Measurements from ENCODE around the gene CELF4. TPM values are rescaled to one million over a fixed set of nuclear protein-coding genes. Genes with fewer than 3 reads are reported as not detected.

CELF4 gene
- total RNA-seq, 6 donors from 2014 or later = 0.15 to 1.4 (median 0.81) TPM; not detected in 1

GRCh38 chr18:37259711-37260110, 305.9 kb downstream of the CELF4 start:
- H3K27ac ChIP-seq = no peak overlapping the region
- DNase-seq (no peak), ATAC-seq (ENCODE audit: low FRiP score in 2 of 2) (no peak)
- no peak for TF ChIP-seq POLR2A (IDR thresholded peaks at IDR 0.05)
- no peak for TF ChIP-seq EP300 (IDR thresholded peaks at IDR 0.05)
- TF ChIP-seq CTCF (IDR thresholded peaks at IDR 0.05) = no peak
- no peak for TF ChIP-seq POLR2AphosphoS5 (IDR thresholded peaks at IDR 0.05)
- H3K9me3 ChIP-seq = no peaks in the 10 kb centered on the region
- H3K36me3 ChIP-seq = no peaks in the 10 kb centered on the region
- no peaks in the 10 kb centered on the region for H3K27me3 ChIP-seq
- peaks cover 0 to 3% (median 0%) of the 10 kb centered on the region in 4 donors for H3K4me1 ChIP-seq
- WGBS, 2 donors = 64 to 83% methylated on average over 5 of the region's 5 CpGs
- no peak overlapping the region for H3K4me3 ChIP-seq

GRCh38 chr18:37258819-37259218, 306.8 kb downstream of the CELF4 start:
- 58 to 59% methylated on average over 11 of the region's 11 CpGs for WGBS, 2 donors
- Histone ChIP-seq H3K36me3 (no peaks in the 10 kb centered on the region), H3K9me3 (no peaks in the 10 kb centered on the region), H3K4me3 (no peak overlapping the region), H3K27ac (no peak overlapping the region), H3K4me1 (peaks cover 5 to 12% (median 6%) of the 10 kb centered on the region in 4 donors), H3K27me3 (peaks cover 0 to 8% (median 2%) of the 10 kb centered on the region in 4 donors)
- DNase-seq (no peak), ATAC-seq (ENCODE audit: low FRiP score in 2 of 2) (no peak)
- TF ChIP-seq POLR2AphosphoS5 (IDR thresholded peaks at IDR 0.05) = no peak
- no peak for TF ChIP-seq EP300 (IDR thresholded peaks at IDR 0.05)
- no peak for TF ChIP-seq POLR2A (IDR thresholded peaks at IDR 0.05)
- no peak for TF ChIP-seq CTCF (IDR thresholded peaks at IDR 0.05)

- Histone ChIP-seq H3K27me3 (peaks cover 0 to 15% (median 4%) of the 10 kb centered on the region in 4 donors), H3K4me3 (no peak overlapping the region), H3K4me1 (peaks cover 6 to 19% (median 8%) of the 10 kb centered on the region in 4 donors), H3K9me3 (no peaks in the 10 kb centered on the region), H3K36me3 (no peaks in the 10 kb centered on the region), H3K27ac (no peak overlapping the region)
- DNase-seq = no peak
- no peak for ATAC-seq (ENCODE audit: low FRiP score in 2 of 2)
- 34 to 37% methylated on average over 9 of the region's 9 CpGs for whole genome bisulfite sequencing, 2 donors
- TF ChIP-seq EP300 (IDR thresholded peaks at IDR 0.05) = no peak
- TF ChIP-seq POLR2AphosphoS5 (IDR thresholded peaks at IDR 0.05) = no peak
- TF ChIP-seq CTCF (IDR thresholded peaks at IDR 0.05) = no peak
- TF ChIP-seq POLR2A (IDR thresholded peaks at IDR 0.05) = no peak
These were observed 307.5 kb downstream of the CELF4 start for GRCh38 chr18:37258131-37258530.

- DNase-seq = no peak
- Histone ChIP-seq H3K4me3 (no peak overlapping the region), H3K36me3 (no peaks in the 10 kb centered on the region), H3K4me1 (peaks cover 6 to 19% (median 8%) of the 10 kb centered on the region in 4 donors), H3K27me3 (peaks cover 0 to 19% (median 4%) of the 10 kb centered on the region in 4 donors), H3K9me3 (no peaks in the 10 kb centered on the region), H3K27ac (no peak overlapping the region)
- ATAC-seq (ENCODE audit: low FRiP score in 2 of 2) = no peak
- no peak for TF ChIP-seq CTCF (IDR thresholded peaks at IDR 0.05)
- TF ChIP-seq POLR2AphosphoS5 (IDR thresholded peaks at IDR 0.05) = no peak
- no peak for TF ChIP-seq POLR2A (IDR thresholded peaks at IDR 0.05)
- TF ChIP-seq EP300 (IDR thresholded peaks at IDR 0.05) = no peak
- WGBS, 2 donors = 60 to 69% methylated on average over 12 of the region's 12 CpGs
These were observed 310.6 kb downstream of the CELF4 start for GRCh38 chr18:37254973-37255372.

- Histone ChIP-seq H3K27ac (no peak overlapping the region), H3K36me3 (no peaks in the 10 kb centered on the region), H3K9me3 (no peaks in the 10 kb centered on the region), H3K4me1 (peaks cover 6 to 19% (median 8%) of the 10 kb centered on the region in 4 donors), H3K4me3 (peak overlapping the region in 3 of 4 donors; percentile 46 to 56 (median 56)), H3K27me3 (peaks cover 0 to 19% (median 4%) of the 10 kb centered on the region in 4 donors)
- ATAC-seq (ENCODE audit: low FRiP score in 2 of 2) = peak in 1 of 2 donors; percentile 11
- WGBS, 2 donors = 5 to 13% methylated on average over 11 to 28 of the region's 49 CpGs
- no peak for DNase-seq
- no peak for TF ChIP-seq POLR2A (IDR thresholded peaks at IDR 0.05)
- no peak for TF ChIP-seq EP300 (IDR thresholded peaks at IDR 0.05)
- no peak for TF ChIP-seq CTCF (IDR thresholded peaks at IDR 0.05)
- TF ChIP-seq POLR2AphosphoS5 (IDR thresholded peaks at IDR 0.05) = no peak
These were observed 311.3 kb downstream of the CELF4 start for GRCh38 chr18:37254236-37254754.

All from upper lobe of left lung (tissue), 6 donors.